NCI-H2227 (cell line): ENCODE measurements around the gene TSPEAR.

Experiments used
- DNase-seq: peaks from one replicate; lab custom pipeline; 2025; ENCODE audit not compliant: unreplicated experiment; lab: John Stamatoyannopoulos, UW

The TSPEAR gene

GRCh38 chr21:44456915-44457736 is 254.2 kb downstream of the TSPEAR start:
- no peak for DNase-seq

GRCh38 chr21:44456214-44456914 is 255.0 kb downstream of the TSPEAR start:
- DNase-seq, result no peak

- peak; percentile 73 for DNase-seq
Measured at GRCh38 chr21:44455524-44456213, 255.7 kb downstream of the TSPEAR start.

- DNase-seq, result peak; percentile 94
Measured at GRCh38 chr21:44454747-44455523, 256.4 kb downstream of the TSPEAR start, which contains the start of gene LRRC3. Gene LRRC3, plus strand, starts transcription at chr21:44455510. Its CDS starts 1,135 bp downstream, at chr21:44456645.

- no peak for DNase-seq
Measured at GRCh38 chr21:44454058-44454457, 257.3 kb downstream of the TSPEAR start.

GRCh38 chr21:44453120-44453519 is 258.3 kb downstream of the TSPEAR start:
- no peak for DNase-seq

- no peak for DNase-seq
Measured at GRCh38 chr21:44450999-44451398, 260.4 kb downstream of the TSPEAR start.

- DNase-seq, result no peak
Measured at GRCh38 chr21:44450402-44450801, 261.0 kb downstream of the TSPEAR start.

- DNase-seq, result no peak
Measured at GRCh38 chr21:44449473-44450363, 261.7 kb downstream of the TSPEAR start.

- DNase-seq, result no peak
Measured at GRCh38 chr21:44448651-44449131, 262.7 kb downstream of the TSPEAR start.
